HCT116 (cell line): ENCODE measurements around the gene APOBEC3A. TPM values are rescaled to one million over a fixed set of nuclear protein-coding genes. Genes with fewer than 3 reads are reported as not detected.

ENCODE experiments used
- ATAC-seq: fragments of 200-7000 bp; cut with Tn5 transposase; 2 replicates; pipeline ENCODE4 v1.9.1; 2020; ENCODE audit warnings: mild to moderate bottlenecking, moderate library complexity
- BruUV-seq: library from RNA; stranded (reverse); fragments of 400-500 nt; replicated peaks from 2 replicates; lab custom pipeline; 2021; lab: Mats Ljungman, UMichigan
- CTCF ChIA-PET: fragments of 300-600 bp; sonication (Branson Sonifier 250); formaldehyde crosslinking; loops from one replicate; lab custom pipeline; 2021; ENCODE audit warnings: antibody characterized with exemption; lab: Charles Lee
- POLR2A ChIA-PET: fragments of 300-600, 350-600 bp; sonication (Branson Sonifier 250); formaldehyde crosslinking; loops from one replicate; lab custom pipeline; 2021; ENCODE audit warnings: antibody characterized with exemption; lab: Charles Lee
- RAD21 ChIA-PET, 2 experiments: fragments of 300-600 bp; sonication (Branson Sonifier 250); formaldehyde crosslinking; loops; one replicate each; lab custom pipeline; 2023; ENCODE audit warnings: low total read pairs in 2 of 2; ENCODE audit not compliant: uncharacterized antibody in 2 of 2, unreplicated experiment in 2 of 2, low non-redundant PET in 1 of 2; lab: Charles Lee
- DNase-seq: peaks from one replicate; pipeline ENCODE4 v3.0.0-alpha.2; 2010; ENCODE audit warnings: low read depth, low spot score
- H2AFZ ChIP-seq: fragments of 200-600 bp; shearing (Covaris generic), sonication (generic); 2 replicates; pipeline ENCODE4 v1.6.1; 2017; ENCODE audit warnings: low read depth, mixed run types, mixed read lengths, antibody characterized with exemption, low read length; ENCODE audit not compliant: poor library complexity, severe bottlenecking
- H3K27ac ChIP-seq: 2 replicates; pipeline ENCODE4 v1.5.1; 2012; ENCODE audit warnings: low read depth, low read length
- H3K27me3 ChIP-seq: fragments of 200-600 bp; sonication (generic); 2 replicates; pipeline ENCODE4 v1.6.1; 2016; ENCODE audit warnings: mixed run types, low read length, mixed read lengths; ENCODE audit not compliant: insufficient read depth
- H3K36me3 ChIP-seq, 2 experiments: fragments of 200-500 bp in 1 of 2; fragments of 200-600 bp in 1 of 2; sonication (Bioruptor generic) in 1 of 2; sonication (generic) in 1 of 2; 2 replicates each; pipeline versions ENCODE4 v1.5.1 to v1.6.1; 2014 to 2016; ENCODE audit warnings: low read length in 2 of 2, inconsistent platforms in 1 of 2, mixed read lengths in 1 of 2, mixed run types in 1 of 2; ENCODE audit not compliant: insufficient read depth in 2 of 2, control insufficient read depth in 1 of 2
- H3K4me1 ChIP-seq, 2 experiments: fragments of 200-600 bp in 1 of 2; sonication (generic) in 1 of 2; 2 replicates each; pipeline versions ENCODE4 v1.5.1 to v1.6.1; 2012 to 2017; ENCODE audit warnings: low read length in 2 of 2, inconsistent platforms in 1 of 2, mild to moderate bottlenecking in 1 of 2, mixed read lengths in 1 of 2, mixed run types in 1 of 2, moderate library complexity in 1 of 2; ENCODE audit not compliant: insufficient read depth in 2 of 2, control insufficient read depth in 1 of 2
- H3K4me2 ChIP-seq: fragments of 200-600 bp; sonication (generic); 2 replicates; pipeline ENCODE4 v1.6.1; 2017; ENCODE audit warnings: mixed run types, low read length, mixed read lengths
- H3K4me3 ChIP-seq, 2 experiments: fragments of 200-600 bp in 1 of 2; sonication (generic) in 1 of 2; replicated peaks in 1 of 2; 2 replicates each; pipeline ENCODE4 v1.5.1; 2011 to 2016; ENCODE audit warnings: low read length in 2 of 2, control low read depth in 1 of 2, low read depth in 1 of 2, mild to moderate bottlenecking in 1 of 2, mixed read lengths in 1 of 2, mixed run types in 1 of 2
- H3K79me2 ChIP-seq: fragments of 200-600 bp; sonication (generic); 2 replicates; pipeline ENCODE4 v1.6.1; 2017; ENCODE audit warnings: mild to moderate bottlenecking, mixed run types, low read length, moderate library complexity, mixed read lengths; ENCODE audit not compliant: insufficient read depth
- H3K9ac ChIP-seq: fragments of 200-600 bp; sonication (generic); 2 replicates; pipeline ENCODE4 v1.6.1; 2016; ENCODE audit warnings: low read length, mixed read lengths
- H3K9me2 ChIP-seq: fragments of 200-600 bp; sonication (generic), shearing (Covaris generic); 2 replicates; pipeline ENCODE4 v1.6.1; 2017; ENCODE audit warnings: mixed run types, mild to moderate bottlenecking, moderate library complexity; ENCODE audit not compliant: insufficient read depth
- H3K9me3 ChIP-seq, 2 experiments: fragments of 200-500 bp in 1 of 2; fragments of 200-600 bp in 1 of 2; sonication (Bioruptor generic) in 1 of 2; sonication (generic) in 1 of 2; 2 replicates each; pipeline ENCODE4 v1.6.1; 2014 to 2017; ENCODE audit warnings: low read length in 2 of 2, mixed read lengths in 2 of 2, inconsistent platforms in 1 of 2, low read depth in 1 of 2, mild to moderate bottlenecking in 1 of 2, mixed run types in 1 of 2, moderate library complexity in 1 of 2; ENCODE audit not compliant: control insufficient read depth in 1 of 2, insufficient read depth in 1 of 2
- H4K20me1 ChIP-seq: fragments of 200-600 bp; sonication (generic), shearing (Covaris generic); 2 replicates; pipeline ENCODE4 v1.6.1; 2017; ENCODE audit warnings: mixed run types, mild to moderate bottlenecking, moderate library complexity; ENCODE audit not compliant: insufficient read depth
- CEBPB ChIP-seq: IDR thresholded peaks from 2 replicates; pipeline ENCODE4 v1.6.1; 2012; ENCODE audit warnings: low read depth
- EGR1 ChIP-seq: IDR thresholded peaks from 2 replicates; pipeline ENCODE4 v1.6.1; 2012; ENCODE audit warnings: low read depth
- EZH2phosphoT487 ChIP-seq: fragments of 200-600 bp; IDR thresholded peaks from 2 replicates; pipeline ENCODE4 v1.6.1; 2018; ENCODE audit warnings: antibody characterized with exemption, borderline replicate concordance
- POLR2A ChIP-seq: IDR thresholded peaks from 2 replicates; pipeline ENCODE4 v1.7.0; 2011; ENCODE audit warnings: borderline replicate concordance; ENCODE audit not compliant: insufficient read depth, insufficient read length; ENCODE audit errors: extremely low read depth
- TCF7L2 ChIP-seq: IDR thresholded peaks from 2 replicates; pipeline ENCODE4 v1.7.0; 2011; ENCODE audit warnings: borderline replicate concordance, inconsistent platforms; ENCODE audit not compliant: insufficient read depth, insufficient read length; ENCODE audit errors: extremely low read depth
- YY1 ChIP-seq: IDR thresholded peaks from 2 replicates; pipeline ENCODE4 v1.6.1; 2011; ENCODE audit warnings: low read length, low read depth, moderate library complexity, mild to moderate bottlenecking; ENCODE audit not compliant: insufficient replicate concordance; ENCODE audit errors: extremely low read depth
- ZNF274 ChIP-seq: fragments of 200-500 bp; sonication (Bioruptor generic); IDR thresholded peaks from 2 replicates; pipeline ENCODE4 v1.6.1; 2014; ENCODE audit warnings: mild to moderate bottlenecking, low read depth, low read length, inconsistent platforms
- intact Hi-C: fragments of 100-400 bp; cut with micrococcal nuclease; formaldehyde crosslinking; loops from 2 replicates; pipeline ENCODE4 v1.10.0; 2022
- total RNA-seq: library from RNA; stranded (reverse); gene quantifications from one replicate; pipeline ENCODE4 v1.2.1, GENCODE V29; 2021; ENCODE audit not compliant: unreplicated experiment
- TF ChIP-seq, protein P1 (sequence below): IDR thresholded peaks from 2 replicates; pipeline ENCODE4 v1.6.1; 2012
- TF ChIP-seq, protein P2 (sequence below): IDR thresholded peaks from 2 replicates; pipeline ENCODE4 v1.6.1; 2012
- TF ChIP-seq, protein P3 (sequence below): IDR thresholded peaks from 2 replicates; pipeline ENCODE4 v1.6.1; 2012; ENCODE audit warnings: low read depth
- TF ChIP-seq, protein P4 (sequence below): IDR thresholded peaks from 2 replicates; pipeline ENCODE4 v1.6.1; 2011; ENCODE audit warnings: mild to moderate bottlenecking, low read length, moderate library complexity; ENCODE audit not compliant: insufficient replicate concordance; ENCODE audit errors: extremely low read depth

The APOBEC3A gene
- total RNA-seq, 1 experiment from 2014 or later: not detected

DNA sequence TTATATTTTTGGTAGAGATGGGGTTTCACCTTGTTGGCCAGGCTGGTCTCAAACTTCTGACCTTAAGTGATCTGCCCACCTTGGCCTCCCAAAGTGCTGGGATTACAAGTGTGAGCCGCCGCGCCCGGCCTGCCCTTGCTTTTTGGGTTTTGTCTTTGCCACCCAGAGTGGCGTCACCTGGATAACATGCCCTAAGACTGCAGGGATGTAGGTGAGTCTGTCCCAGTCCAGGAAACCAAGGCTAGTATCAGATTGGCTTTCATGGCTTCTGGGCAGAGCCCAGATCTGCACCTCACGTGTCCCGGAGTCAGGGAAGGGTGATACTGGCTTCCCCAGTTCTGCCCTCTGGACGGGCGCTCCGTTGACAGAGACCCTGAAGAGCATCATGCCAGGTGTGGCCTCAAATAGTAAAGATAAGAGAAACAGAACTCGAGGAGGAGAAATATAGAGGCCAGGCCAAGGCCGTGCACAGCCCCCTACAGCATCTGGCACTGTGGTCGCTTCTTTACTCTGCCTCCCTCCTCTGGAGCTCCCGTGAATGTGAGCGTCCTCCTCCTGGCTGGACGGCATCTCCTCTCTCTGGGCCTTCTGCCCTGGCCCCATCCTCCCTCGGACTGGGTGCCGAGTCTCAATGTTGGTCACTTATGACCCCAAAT lies 16.9 kb downstream of the APOBEC3A start:
- H3K79me2 ChIP-seq: no peaks in the 10 kb centered on the region
- CTCF ChIA-PET: no interaction called here
- H3K4me2 ChIP-seq: no peak overlapping the region
- H4K20me1 ChIP-seq: no peaks in the 10 kb centered on the region
- ATAC-seq (no peak), DNase-seq (no peak)
- no peak overlapping the region for H2AFZ ChIP-seq
- no TSS peak for BruUV-seq
- H3K4me1 ChIP-seq: no peaks in the 10 kb centered on the region
- RAD21 ChIA-PET: no interaction called here
- H3K9ac ChIP-seq: no peak overlapping the region
- H3K36me3 ChIP-seq: no peaks in the 10 kb centered on the region
- no peak for TF ChIP-seq ZNF274
- TF ChIP-seq, protein P1, sequence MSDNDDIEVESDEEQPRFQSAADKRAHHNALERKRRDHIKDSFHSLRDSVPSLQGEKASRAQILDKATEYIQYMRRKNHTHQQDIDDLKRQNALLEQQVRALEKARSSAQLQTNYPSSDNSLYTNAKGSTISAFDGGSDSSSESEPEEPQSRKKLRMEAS: no peak
- no peak for TF ChIP-seq EZH2phosphoT487
- no peaks in the 10 kb centered on the region for H3K9me3 ChIP-seq
- intact Hi-C loops: no loop called here
- no peak overlapping the region for H3K27ac ChIP-seq
- H3K9me2 ChIP-seq: no peaks in the 10 kb centered on the region
- POLR2A ChIA-PET: no interaction called here
- H3K27me3 ChIP-seq: no peaks in the 10 kb centered on the region
- no peak overlapping the region for H3K4me3 ChIP-seq

DNA sequence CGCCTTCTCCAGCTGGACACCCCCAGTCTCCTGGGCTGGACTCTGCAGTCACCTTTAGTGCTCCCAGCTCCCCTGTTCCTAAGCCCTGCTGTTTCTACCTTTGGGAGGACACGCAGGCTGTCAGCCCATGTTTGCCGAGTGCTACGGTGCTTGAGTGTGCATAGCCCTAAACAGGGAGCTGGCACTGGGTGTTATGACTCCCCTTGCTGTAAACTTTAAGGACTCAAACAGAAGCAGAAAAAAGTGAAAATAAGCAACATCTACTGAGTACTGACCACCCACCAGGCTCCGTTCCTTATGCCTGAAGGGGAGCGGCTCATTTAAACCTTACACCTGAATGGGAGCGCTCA lies 17.4 kb downstream of the APOBEC3A start:
- ChIA-PET POLR2A (no interaction called here), CTCF (no interaction called here), RAD21 (no interaction called here)
- Histone ChIP-seq H2AFZ (no peak overlapping the region), H3K4me3 (no peak overlapping the region), H3K9me3 (no peaks in the 10 kb centered on the region), H4K20me1 (no peaks in the 10 kb centered on the region), H3K27ac (no peak overlapping the region), H3K79me2 (no peaks in the 10 kb centered on the region), H3K9ac (no peak overlapping the region), H3K4me2 (no peak overlapping the region), H3K4me1 (no peaks in the 10 kb centered on the region), H3K9me2 (no peaks in the 10 kb centered on the region), H3K27me3 (no peaks in the 10 kb centered on the region), H3K36me3 (no peaks in the 10 kb centered on the region)
- intact Hi-C loops: no loop called here
- BruUV-seq: no TSS peak
- no peak for ATAC-seq
- no peak for DNase-seq
- TF ChIP-seq, protein P1: no peak
- TF ChIP-seq EGR1: no peak
- TF ChIP-seq, protein P2, sequence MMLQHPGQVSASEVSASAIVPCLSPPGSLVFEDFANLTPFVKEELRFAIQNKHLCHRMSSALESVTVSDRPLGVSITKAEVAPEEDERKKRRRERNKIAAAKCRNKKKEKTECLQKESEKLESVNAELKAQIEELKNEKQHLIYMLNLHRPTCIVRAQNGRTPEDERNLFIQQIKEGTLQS: no peak
- TF ChIP-seq, protein P3, sequence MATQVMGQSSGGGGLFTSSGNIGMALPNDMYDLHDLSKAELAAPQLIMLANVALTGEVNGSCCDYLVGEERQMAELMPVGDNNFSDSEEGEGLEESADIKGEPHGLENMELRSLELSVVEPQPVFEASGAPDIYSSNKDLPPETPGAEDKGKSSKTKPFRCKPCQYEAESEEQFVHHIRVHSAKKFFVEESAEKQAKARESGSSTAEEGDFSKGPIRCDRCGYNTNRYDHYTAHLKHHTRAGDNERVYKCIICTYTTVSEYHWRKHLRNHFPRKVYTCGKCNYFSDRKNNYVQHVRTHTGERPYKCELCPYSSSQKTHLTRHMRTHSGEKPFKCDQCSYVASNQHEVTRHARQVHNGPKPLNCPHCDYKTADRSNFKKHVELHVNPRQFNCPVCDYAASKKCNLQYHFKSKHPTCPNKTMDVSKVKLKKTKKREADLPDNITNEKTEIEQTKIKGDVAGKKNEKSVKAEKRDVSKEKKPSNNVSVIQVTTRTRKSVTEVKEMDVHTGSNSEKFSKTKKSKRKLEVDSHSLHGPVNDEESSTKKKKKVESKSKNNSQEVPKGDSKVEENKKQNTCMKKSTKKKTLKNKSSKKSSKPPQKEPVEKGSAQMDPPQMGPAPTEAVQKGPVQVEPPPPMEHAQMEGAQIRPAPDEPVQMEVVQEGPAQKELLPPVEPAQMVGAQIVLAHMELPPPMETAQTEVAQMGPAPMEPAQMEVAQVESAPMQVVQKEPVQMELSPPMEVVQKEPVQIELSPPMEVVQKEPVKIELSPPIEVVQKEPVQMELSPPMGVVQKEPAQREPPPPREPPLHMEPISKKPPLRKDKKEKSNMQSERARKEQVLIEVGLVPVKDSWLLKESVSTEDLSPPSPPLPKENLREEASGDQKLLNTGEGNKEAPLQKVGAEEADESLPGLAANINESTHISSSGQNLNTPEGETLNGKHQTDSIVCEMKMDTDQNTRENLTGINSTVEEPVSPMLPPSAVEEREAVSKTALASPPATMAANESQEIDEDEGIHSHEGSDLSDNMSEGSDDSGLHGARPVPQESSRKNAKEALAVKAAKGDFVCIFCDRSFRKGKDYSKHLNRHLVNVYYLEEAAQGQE: no peak
- TF ChIP-seq POLR2A: no peak
- no peak for TF ChIP-seq CEBPB
- TF ChIP-seq TCF7L2: no peak
- no peak for TF ChIP-seq EZH2phosphoT487
- TF ChIP-seq, protein P4, sequence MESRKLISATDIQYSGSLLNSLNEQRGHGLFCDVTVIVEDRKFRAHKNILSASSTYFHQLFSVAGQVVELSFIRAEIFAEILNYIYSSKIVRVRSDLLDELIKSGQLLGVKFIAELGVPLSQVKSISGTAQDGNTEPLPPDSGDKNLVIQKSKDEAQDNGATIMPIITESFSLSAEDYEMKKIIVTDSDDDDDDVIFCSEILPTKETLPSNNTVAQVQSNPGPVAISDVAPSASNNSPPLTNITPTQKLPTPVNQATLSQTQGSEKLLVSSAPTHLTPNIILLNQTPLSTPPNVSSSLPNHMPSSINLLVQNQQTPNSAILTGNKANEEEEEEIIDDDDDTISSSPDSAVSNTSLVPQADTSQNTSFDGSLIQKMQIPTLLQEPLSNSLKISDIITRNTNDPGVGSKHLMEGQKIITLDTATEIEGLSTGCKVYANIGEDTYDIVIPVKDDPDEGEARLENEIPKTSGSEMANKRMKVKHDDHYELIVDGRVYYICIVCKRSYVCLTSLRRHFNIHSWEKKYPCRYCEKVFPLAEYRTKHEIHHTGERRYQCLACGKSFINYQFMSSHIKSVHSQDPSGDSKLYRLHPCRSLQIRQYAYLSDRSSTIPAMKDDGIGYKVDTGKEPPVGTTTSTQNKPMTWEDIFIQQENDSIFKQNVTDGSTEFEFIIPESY: no peak
- no peak for TF ChIP-seq YY1
